H9 (cell line): ENCODE measurements around the gene ARID1B. TPM values are rescaled to one million over a fixed set of nuclear protein-coding genes. Genes with fewer than 3 reads are reported as not detected.

Experiments
- DNase-seq: peaks from one replicate; pipeline ENCODE4 v3.0.0-alpha.2; 2017
- H2AFZ ChIP-seq: one replicate; pipeline ENCODE4 v1.6.1; 2013; ENCODE audit warnings: mild to moderate bottlenecking, low read length, control low read depth, moderate library complexity
- H2AK5ac ChIP-seq: 2 replicates; pipeline ENCODE4 v1.6.1; 2013; ENCODE audit warnings: low read length, control low read depth, mixed read lengths; ENCODE audit not compliant: insufficient read length
- H2BK120ac ChIP-seq: one replicate; pipeline ENCODE4 v1.6.1; 2013; ENCODE audit warnings: low read depth, mild to moderate bottlenecking, low read length, control low read depth, inconsistent platforms; ENCODE audit not compliant: poor library complexity, severe bottlenecking
- H2BK12ac ChIP-seq: 2 replicates; pipeline ENCODE4 v1.6.1; 2013; ENCODE audit warnings: low read length, control low read depth, mixed read lengths, low read depth; ENCODE audit not compliant: insufficient read length
- H2BK15ac ChIP-seq: 2 replicates; pipeline ENCODE4 v1.6.1; 2013; ENCODE audit warnings: low read depth, low read length, control low read depth
- H2BK20ac ChIP-seq: one replicate; pipeline ENCODE4 v1.6.1; 2013; ENCODE audit warnings: low read depth, mild to moderate bottlenecking, low read length, control low read depth, inconsistent platforms; ENCODE audit not compliant: poor library complexity, severe bottlenecking
- H2BK5ac ChIP-seq: 2 replicates; pipeline ENCODE4 v1.6.1; 2013; ENCODE audit warnings: low read length, control low read depth, mixed read lengths; ENCODE audit not compliant: insufficient read length
- H3K14ac ChIP-seq: 2 replicates; pipeline ENCODE4 v1.6.1; 2013; ENCODE audit warnings: low read length, control low read depth; ENCODE audit not compliant: insufficient read depth
- H3K18ac ChIP-seq: 2 replicates; pipeline ENCODE4 v1.6.1; 2013; ENCODE audit warnings: low read depth, mild to moderate bottlenecking, mixed read lengths, low read length, control low read depth; ENCODE audit not compliant: insufficient read length
- H3K23ac ChIP-seq: 2 replicates; pipeline ENCODE4 v1.6.1; 2013; ENCODE audit warnings: low read length, control low read depth, mixed read lengths, low read depth; ENCODE audit not compliant: insufficient read length
- H3K23me2 ChIP-seq: 2 replicates; pipeline ENCODE4 v1.6.1; 2013; ENCODE audit warnings: low read depth, mild to moderate bottlenecking, mixed read lengths, low read length, control low read depth; ENCODE audit not compliant: insufficient read length, poor library complexity, severe bottlenecking
- H3K27ac ChIP-seq: 2 replicates; pipeline ENCODE4 v1.5.1; 2013; ENCODE audit warnings: low read length, control low read depth, mixed read lengths, low read depth; ENCODE audit not compliant: insufficient read length
- H3K27me3 ChIP-seq: 2 replicates; pipeline ENCODE4 v1.6.1; 2013; ENCODE audit warnings: low read length, control low read depth, inconsistent platforms; ENCODE audit not compliant: insufficient read depth
- H3K4ac ChIP-seq: 2 replicates; pipeline ENCODE4 v1.6.1; 2013; ENCODE audit warnings: low read depth, mild to moderate bottlenecking, control low read depth, inconsistent platforms, low read length, moderate library complexity
- H3K4me1 ChIP-seq: 2 replicates; pipeline ENCODE4 v1.6.1; 2013; ENCODE audit warnings: low read length, control low read depth, inconsistent platforms; ENCODE audit not compliant: insufficient read depth
- H3K4me2 ChIP-seq: 2 replicates; pipeline ENCODE4 v1.6.1; 2013; ENCODE audit warnings: low read length, control low read depth, mixed read lengths; ENCODE audit not compliant: insufficient read length, insufficient read depth
- H3K56ac ChIP-seq: 2 replicates; pipeline ENCODE4 v1.6.1; 2013; ENCODE audit warnings: low read depth, mild to moderate bottlenecking, mixed read lengths, low read length, control low read depth; ENCODE audit not compliant: insufficient read length
- H3K79me1 ChIP-seq: 2 replicates; pipeline ENCODE4 v1.6.1; 2013; ENCODE audit warnings: low read depth, mild to moderate bottlenecking, moderate library complexity, low read length, control low read depth, inconsistent platforms; ENCODE audit not compliant: insufficient read depth, poor library complexity, severe bottlenecking
- H3K79me2 ChIP-seq: 2 replicates; pipeline ENCODE4 v1.6.1; 2013; ENCODE audit warnings: low read length, control low read depth, inconsistent platforms; ENCODE audit not compliant: insufficient read depth
- H3K9ac ChIP-seq: 2 replicates; pipeline ENCODE4 v1.6.1; 2013; ENCODE audit warnings: low read length, control low read depth, mixed read lengths; ENCODE audit not compliant: insufficient read length; ENCODE audit errors: extremely low read depth
- H3K9me3 ChIP-seq: one replicate; pipeline ENCODE4 v1.6.1; 2013; ENCODE audit warnings: low read depth, low read length, inconsistent platforms; ENCODE audit not compliant: control insufficient read depth
- H3T11ph ChIP-seq: one replicate; pipeline ENCODE4 v1.6.1; 2013; ENCODE audit warnings: mild to moderate bottlenecking, low read length, control low read depth, inconsistent platforms
- H4K20me1 ChIP-seq: one replicate; pipeline ENCODE4 v1.6.1; 2013; ENCODE audit not compliant: control insufficient read depth, insufficient read length, insufficient read depth
- H4K5ac ChIP-seq: 2 replicates; pipeline ENCODE4 v1.6.1; 2013; ENCODE audit warnings: low read depth, mild to moderate bottlenecking, mixed read lengths, low read length, control low read depth; ENCODE audit not compliant: insufficient read length
- H4K8ac ChIP-seq: replicated peaks from 2 replicates; pipeline ENCODE4 v1.6.1; 2013; ENCODE audit warnings: low read length, control low read depth, mixed read lengths, low read depth; ENCODE audit not compliant: insufficient read length
- H4K91ac ChIP-seq: 2 replicates; pipeline ENCODE4 v1.6.1; 2013; ENCODE audit warnings: low read depth, mild to moderate bottlenecking, moderate library complexity, mixed read lengths, low read length, control low read depth; ENCODE audit not compliant: insufficient read length
- H3K27ac Mint-ChIP-seq, 3 experiments: 2 replicates in 2 of 3; 3 replicates in 1 of 3; pipeline ENCODE4 v1.8.0; 2020 to 2021; ENCODE audit warnings: mixed read lengths in 3 of 3, mild to moderate bottlenecking in 1 of 3, moderate library complexity in 1 of 3
- H3K27me3 Mint-ChIP-seq: 2 replicates; pipeline ENCODE4 v1.8.0; 2021; ENCODE audit warnings: low read depth, mild to moderate bottlenecking, moderate library complexity, mixed read lengths
- H3K36me3 Mint-ChIP-seq, 3 experiments: 2 replicates in 2 of 3; 3 replicates in 1 of 3; pipeline ENCODE4 v1.8.0; 2020 to 2021; ENCODE audit warnings: low read depth in 3 of 3, mixed read lengths in 3 of 3; ENCODE audit not compliant: insufficient read depth in 1 of 3
- H3K4me1 Mint-ChIP-seq, 2 experiments: 2 replicates each; pipeline ENCODE4 v1.8.0; 2020; ENCODE audit warnings: mixed read lengths in 2 of 2
- H3K4me3 Mint-ChIP-seq, 2 experiments: 2 replicates in 1 of 2; 3 replicates in 1 of 2; pipeline ENCODE4 v1.8.0; 2020 to 2021; ENCODE audit warnings: mild to moderate bottlenecking in 2 of 2, mixed read lengths in 2 of 2, moderate library complexity in 1 of 2
- H3K9me3 Mint-ChIP-seq, 2 experiments: 2 replicates in 1 of 2; 3 replicates in 1 of 2; pipeline ENCODE4 v1.8.0; 2020; ENCODE audit warnings: mild to moderate bottlenecking in 2 of 2, mixed read lengths in 2 of 2, moderate library complexity in 1 of 2
- WGBS: extraction: QIAGEN DNeasy Blood & Tissue Kit; methylation state at CpG from one replicate; pipeline ENCODE4 v1.1.7; 2013; ENCODE audit warnings: missing lambda C conversion rate, low lambda C conversion rate, mixed read lengths; ENCODE audit not compliant: insufficient read length; ENCODE audit errors: extremely low coverage; 5-methylcytosine and 5-hydroxymethylcytosine counted together
- total RNA-seq: library from RNA; stranded (reverse); gene quantifications from 2 replicates; pipeline ENCODE4 v1.2.1, GENCODE V29; 2021
- TF ChIP-seq, protein P1 (sequence below): fragments of 200-600 bp; sonication (generic); conservative IDR thresholded peaks from 3 replicates; pipeline ENCODE4 v1.8.0; 2021; ENCODE audit warnings: antibody characterized with exemption, mild to moderate bottlenecking

The ARID1B gene
- total RNA-seq, 1 experiment from 2014 or later = 88.2 TPM

DNA sequence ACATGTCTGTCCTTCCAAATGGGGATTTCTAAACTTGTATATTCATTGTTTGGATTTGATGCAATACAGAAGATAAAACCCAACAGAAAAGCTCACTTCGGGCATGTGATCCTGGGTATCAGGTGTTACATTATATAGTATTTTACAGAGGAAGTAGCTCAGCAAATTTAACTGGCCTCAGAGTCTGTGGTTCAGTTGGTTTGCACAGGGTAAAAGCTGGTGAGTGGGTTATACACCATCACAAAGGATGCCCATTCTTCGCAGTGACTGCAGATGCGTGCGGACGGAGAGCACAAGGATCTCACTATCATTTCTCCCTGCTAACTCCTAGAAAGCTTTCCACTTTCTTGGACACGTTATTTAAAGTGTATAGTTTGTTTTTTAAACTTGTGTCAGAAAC is 309.5 kb downstream of the ARID1B start:
- Histone ChIP-seq H3T11ph (no peak overlapping the region), H4K5ac (no peak overlapping the region), H3K23me2 (no peaks in the 10 kb centered on the region), H4K8ac (no peak overlapping the region), H3K27ac (no peak overlapping the region), H3K9me3 (no peaks in the 10 kb centered on the region), H2BK15ac (no peak overlapping the region), H2BK12ac (no peak overlapping the region), H4K91ac (no peak overlapping the region), H3K4me1 (peaks cover 11% of the 10 kb centered on the region), H2BK120ac (no peak overlapping the region), H2AK5ac (no peak overlapping the region), H3K56ac (no peak overlapping the region), H3K79me1 (peaks cover 3% of the 10 kb centered on the region), H3K27me3 (no peaks in the 10 kb centered on the region), H3K9ac (no peak overlapping the region), H3K23ac (no peak overlapping the region), H4K20me1 (no peaks in the 10 kb centered on the region), H2AFZ (no peak overlapping the region), H3K79me2 (no peaks in the 10 kb centered on the region), H3K4ac (no peak overlapping the region), H3K14ac (no peak overlapping the region), H3K18ac (no peak overlapping the region), H2BK5ac (no peak overlapping the region), H3K4me2 (no peak overlapping the region), H2BK20ac (no peak overlapping the region)
- H3K27me3 Mint-ChIP-seq = no peaks in the 10 kb centered on the region
- TF ChIP-seq, protein P1, sequence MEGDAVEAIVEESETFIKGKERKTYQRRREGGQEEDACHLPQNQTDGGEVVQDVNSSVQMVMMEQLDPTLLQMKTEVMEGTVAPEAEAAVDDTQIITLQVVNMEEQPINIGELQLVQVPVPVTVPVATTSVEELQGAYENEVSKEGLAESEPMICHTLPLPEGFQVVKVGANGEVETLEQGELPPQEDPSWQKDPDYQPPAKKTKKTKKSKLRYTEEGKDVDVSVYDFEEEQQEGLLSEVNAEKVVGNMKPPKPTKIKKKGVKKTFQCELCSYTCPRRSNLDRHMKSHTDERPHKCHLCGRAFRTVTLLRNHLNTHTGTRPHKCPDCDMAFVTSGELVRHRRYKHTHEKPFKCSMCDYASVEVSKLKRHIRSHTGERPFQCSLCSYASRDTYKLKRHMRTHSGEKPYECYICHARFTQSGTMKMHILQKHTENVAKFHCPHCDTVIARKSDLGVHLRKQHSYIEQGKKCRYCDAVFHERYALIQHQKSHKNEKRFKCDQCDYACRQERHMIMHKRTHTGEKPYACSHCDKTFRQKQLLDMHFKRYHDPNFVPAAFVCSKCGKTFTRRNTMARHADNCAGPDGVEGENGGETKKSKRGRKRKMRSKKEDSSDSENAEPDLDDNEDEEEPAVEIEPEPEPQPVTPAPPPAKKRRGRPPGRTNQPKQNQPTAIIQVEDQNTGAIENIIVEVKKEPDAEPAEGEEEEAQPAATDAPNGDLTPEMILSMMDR = no peak
- DNase-seq = no peak
- H3K27ac Mint-ChIP-seq = no peak overlapping the region
- no CpG with 5 or more reads among the region's 6 CpGs for WGBS
- peaks cover 40 to 58% of the 10 kb centered on the region in 2 experiments for H3K4me1 Mint-ChIP-seq
- no peak overlapping the region for H3K4me3 Mint-ChIP-seq
- peaks cover 4 to 15% (median 15%) of the 10 kb centered on the region in 3 experiments; a peak in 6 of 7 replicates for H3K36me3 Mint-ChIP-seq
- H3K9me3 Mint-ChIP-seq = no peaks in the 10 kb centered on the region
